ENCODE results near the gene SYNGAP1.

DNA sequence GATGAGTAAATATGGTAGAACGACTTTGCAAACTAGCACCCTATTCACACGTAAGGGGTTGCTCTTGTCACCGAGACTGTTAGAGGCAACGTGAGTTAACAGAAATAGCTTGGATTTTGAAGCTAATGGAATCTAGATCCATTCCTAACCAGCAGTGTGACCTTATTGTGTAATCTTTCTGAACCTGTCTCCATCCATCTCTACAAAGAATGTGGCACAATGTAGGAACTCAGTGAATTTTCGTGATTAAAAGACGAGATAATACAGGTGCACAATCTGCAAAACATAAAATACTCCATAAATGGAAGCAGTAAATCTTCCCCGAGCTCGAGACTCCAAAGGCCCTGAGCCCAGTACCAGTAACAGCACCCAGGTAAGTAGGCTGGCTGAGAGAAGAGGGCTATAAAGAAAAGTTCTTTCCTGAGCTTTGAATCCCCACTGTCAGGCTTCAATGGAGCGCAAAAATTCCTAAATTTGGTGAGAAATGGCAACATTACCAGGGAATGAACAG is 29.0 kb upstream of the SYNGAP1 start:
- TF ChIP-seq CTCF (IDR thresholded peaks at IDR 0.05; ENCODE audit: low read depth, low read length) = no peak
- peak; percentile 44 for TF ChIP-seq POLR2A (IDR thresholded peaks at IDR 0.05; ENCODE audit: extremely low read depth, insufficient read length)
- no peak for TF ChIP-seq MAX (IDR thresholded peaks at IDR 0.05; ENCODE audit: low read depth, low read length)

All from NB4 (cell line).